UCSD-AML1 (cell line): ENCODE data around the gene KTI12.
"Not testable (repeated sequence)": the region's sequence is repeated elsewhere in the genome, so short reads cannot be mapped to it uniquely, and the experiment has no call there.

Experiments used
- DNase-seq: peaks from one replicate; lab custom pipeline; 2025; ENCODE audit not compliant: unreplicated experiment; lab: John Stamatoyannopoulos, UW

KTI12 gene, protein sequence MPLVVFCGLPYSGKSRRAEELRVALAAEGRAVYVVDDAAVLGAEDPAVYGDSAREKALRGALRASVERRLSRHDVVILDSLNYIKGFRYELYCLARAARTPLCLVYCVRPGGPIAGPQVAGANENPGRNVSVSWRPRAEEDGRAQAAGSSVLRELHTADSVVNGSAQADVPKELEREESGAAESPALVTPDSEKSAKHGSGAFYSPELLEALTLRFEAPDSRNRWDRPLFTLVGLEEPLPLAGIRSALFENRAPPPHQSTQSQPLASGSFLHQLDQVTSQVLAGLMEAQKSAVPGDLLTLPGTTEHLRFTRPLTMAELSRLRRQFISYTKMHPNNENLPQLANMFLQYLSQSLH

DNA sequence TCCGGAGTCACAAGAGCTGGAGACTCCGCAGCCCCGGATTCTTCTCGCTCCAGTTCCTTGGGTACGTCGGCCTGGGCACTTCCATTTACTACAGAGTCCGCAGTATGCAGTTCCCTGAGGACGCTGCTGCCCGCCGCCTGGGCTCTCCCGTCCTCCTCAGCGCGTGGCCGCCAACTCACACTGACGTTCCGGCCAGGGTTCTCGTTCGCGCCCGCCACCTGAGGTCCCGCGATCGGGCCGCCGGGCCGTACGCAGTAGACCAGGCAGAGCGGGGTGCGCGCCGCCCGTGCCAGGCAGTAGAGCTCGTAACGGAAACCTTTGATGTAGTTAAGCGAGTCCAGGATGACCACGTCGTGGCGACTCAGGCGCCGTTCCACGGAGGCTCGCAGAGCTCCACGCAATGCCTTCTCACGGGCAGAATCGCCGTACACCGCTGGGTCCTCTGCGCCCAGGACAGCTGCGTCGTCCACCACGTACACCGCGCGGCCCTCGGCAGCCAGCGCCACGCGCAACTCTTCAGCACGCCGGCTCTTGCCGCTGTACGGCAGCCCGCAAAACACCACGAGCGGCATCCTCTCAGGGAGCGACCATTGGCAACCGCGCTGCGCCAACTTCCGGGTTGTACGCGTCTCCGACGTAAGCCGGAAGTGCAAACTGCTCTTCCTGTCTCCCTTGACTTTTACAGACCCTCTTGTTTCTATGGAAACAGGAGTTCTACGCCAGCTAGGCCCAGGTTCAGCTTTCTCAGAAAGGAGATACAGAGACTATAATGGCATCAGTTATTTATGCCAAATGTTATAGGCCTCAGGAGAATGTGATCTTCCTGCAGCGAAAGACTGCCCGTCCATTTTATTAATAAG, at the start of gene KTI12:
Gene KTI12, minus strand, starts transcription at position 621 of the 860 bp plus-strand sequence. Its CDS starts 49 bp downstream, at position 572.
- peak; percentile 85 for DNase-seq

DNA sequence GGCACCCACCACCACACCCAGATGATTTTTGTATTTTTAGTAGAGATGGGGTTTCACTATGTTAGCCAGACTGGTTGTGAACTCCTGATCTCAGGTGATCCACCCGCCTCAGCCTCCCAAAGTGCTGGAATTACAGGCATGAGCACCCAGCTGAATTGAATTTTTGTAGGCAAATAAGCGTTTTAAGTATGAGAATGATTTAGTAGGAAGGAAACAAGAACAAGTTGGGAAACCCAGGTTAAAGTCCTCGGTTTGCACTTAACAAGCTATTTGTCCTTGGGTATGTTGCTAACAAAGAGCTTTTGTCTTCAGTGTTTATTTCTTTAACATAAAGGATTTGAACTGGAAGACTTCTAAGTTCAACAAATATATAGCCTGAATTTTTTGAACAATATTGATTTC, 46.4 kb upstream of the KTI12 start:
- DNase-seq: no peak

DNA sequence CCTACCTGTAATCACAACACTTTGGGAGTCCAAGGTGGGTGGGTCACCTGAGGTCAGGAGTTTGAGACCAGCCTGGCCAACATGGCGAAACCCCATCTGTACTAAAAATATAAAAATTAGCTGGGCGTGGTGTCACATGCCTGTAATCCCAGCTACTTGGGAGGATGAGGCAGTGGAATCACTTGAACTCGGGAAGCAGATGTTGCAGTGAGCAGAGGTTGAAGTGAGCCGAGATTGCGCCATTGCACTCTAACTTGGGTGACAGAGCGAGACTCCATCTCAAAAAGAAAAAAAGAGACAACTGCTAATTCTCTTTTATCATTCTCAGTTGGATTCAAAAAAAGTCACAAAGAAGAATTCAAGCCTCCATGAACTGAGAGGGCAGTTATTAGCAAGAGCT, 43.7 kb upstream of the KTI12 start:
- DNase-seq: not testable (repeated sequence)

DNA sequence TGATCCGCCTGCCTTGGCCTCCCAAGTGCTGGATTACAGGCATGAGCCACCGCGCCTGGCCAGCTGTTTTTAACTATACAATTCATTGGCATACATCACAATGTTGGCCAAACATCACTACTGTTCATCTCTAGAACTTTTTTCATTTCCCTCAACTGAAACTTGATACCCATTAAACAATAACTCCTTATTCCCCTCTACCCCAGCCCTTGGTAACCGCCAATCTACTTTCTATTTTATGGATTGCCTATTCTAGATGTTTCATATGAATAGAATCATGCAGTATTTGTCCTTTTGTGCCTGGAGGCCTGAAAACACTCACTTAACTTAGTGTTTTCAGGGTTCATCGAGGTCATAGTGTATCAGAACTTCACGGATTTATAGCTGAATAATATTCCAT, 38.7 kb upstream of the KTI12 start:
- no peak for DNase-seq

DNA sequence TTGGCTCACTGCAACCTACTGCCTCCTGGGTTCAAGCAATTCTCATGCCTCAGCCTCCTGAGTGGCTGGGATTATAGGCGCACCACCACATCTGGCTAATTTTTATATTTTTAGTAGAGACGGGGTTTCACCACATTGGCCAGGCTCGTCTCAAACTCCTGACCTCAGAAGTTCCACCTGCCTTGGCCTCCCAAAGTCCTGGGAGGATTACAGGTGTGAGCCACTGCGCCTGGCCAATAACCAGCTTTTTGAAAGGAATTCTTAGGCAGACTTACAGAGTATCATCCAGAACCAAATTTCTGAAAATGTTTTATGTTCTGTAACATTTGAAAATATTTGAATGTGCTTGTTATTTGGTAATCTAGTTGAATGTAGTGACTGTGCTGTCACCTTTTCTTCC, 37.1 kb upstream of the KTI12 start:
- DNase-seq: no peak

DNA sequence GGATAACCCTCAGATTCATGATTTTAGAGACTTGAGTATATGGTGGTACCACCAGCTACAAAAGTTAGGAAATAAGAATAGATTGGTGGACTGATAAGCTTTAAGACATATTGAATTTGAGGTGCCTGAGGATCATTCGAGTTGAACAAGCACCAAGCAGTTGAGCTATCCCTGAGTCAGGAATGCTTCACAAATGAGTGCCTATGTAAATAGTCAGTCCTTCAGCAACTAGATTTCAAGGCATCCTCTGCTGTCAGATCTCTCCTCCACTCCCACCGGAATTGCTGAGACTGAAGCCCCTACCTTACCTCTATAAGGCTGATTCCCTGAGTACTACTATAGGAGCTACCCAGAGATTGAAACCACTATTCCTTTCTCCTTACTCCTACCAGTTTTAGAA, 29.6 kb upstream of the KTI12 start:
- no peak for DNase-seq

DNA sequence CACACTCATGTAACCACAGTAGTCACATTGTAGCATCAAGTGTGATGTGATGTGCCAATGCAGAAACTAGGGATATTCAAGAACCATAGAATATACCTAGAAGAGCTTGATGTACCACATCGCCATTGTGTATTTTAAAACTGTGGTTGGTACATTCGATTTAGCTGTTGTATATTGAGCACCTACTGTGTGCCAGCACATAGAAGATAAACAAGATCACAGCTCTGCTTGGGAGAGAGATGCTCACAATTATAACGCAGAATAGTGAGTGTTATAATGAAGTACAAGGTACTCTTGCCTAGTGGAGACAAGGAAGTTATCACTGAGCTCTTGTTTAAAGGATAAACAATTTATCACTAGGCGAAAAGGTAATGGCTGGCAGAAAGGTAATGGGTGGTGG, 27.2 kb upstream of the KTI12 start:
- no peak for DNase-seq

DNA sequence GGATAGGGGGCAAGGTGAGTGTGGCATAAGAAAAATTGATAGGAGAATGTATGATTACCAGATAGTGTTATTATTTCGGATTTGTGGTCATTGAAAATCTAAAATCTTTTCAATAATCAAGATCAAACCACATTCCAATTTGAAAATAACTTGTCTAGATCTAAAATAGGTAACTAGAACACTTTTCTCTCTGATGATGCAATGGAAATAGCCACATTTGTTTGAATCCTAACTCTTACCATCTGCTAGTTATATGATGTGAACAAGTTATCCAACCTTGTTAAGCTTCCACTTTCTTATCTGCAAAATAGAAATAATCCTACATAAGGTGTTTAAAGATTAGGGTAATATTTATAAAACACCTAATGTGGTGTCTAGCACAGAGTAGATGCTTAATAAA, 26.3 kb upstream of the KTI12 start:
- no peak for DNase-seq

DNA sequence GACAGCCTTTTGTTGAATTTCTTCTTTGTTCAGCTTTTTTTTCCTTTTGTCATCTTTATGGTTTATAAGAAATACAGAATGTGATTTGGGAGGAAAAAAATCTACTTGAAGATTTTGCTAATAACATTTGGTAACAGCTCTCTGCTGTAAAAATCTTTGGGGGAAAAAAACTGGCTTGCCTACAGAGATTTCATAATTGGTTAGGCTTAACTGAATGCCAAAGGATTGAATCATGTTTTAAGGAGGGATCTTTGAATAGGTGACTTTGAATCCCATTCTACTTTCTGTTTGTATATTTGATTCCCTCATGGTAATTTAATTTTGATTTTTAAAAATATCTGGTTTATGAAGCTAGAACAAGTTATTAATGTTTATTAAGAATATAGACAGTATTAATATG, 25.7 kb upstream of the KTI12 start:
- DNase-seq: no peak

DNA sequence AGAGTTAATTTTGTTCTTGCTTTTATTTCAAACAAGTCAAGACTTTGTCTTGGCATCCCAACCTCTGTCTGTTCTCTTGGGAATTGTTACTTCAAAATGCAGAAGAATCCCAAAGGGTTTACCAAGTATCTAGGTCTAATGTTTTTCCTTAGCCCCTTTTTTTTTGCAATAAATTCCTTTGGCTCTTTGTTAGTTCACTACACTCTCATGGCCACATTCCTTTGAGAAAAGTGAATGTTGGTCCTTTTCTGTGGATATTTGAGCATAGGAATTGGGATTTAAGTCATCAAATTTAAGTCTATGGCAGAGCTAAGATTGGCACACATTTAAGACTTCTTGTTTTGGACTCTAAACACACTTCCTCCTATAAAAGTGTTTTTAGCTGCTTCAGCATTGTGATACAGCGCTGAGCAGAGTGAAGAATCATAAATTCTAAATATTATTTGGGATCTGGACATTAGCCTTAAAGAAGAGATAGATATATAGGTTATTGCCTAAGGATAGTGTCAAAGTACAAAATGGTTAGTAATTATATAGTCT, 24.3 kb upstream of the KTI12 start:
- no peak for DNase-seq

DNA sequence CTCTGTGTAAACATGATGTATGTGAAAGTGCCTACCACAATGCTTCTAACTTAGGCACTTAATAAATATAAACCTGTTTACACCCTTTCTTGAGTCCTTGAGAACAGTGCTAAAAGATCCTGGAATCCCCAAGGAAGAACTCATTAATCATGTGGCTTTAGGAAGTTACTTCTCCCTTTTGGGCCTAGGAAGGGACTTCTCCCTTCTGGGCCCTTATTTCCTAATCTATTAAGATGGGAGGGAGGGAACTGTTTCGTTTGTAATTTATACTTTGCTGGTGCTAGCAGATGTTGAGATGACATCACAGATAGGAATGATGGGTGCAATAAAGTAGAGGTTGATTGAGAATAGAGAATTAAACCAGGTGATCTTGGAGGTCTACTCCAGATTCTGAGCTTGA, 23.6 kb upstream of the KTI12 start:
- no peak for DNase-seq

DNA sequence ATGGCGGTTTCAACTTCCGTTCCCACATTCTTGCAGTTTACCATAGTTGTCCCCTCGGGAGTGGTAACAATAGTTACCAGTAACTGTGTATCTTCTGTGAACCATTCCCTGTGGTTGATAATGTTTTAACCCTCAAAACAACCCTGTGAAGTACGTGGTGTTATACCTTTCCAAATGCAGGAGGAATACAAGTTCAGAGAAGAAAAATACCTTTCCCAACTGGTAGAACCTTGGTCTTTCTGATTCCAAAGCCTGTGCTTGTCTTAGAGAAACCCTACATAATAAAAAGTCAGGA, 23.3 kb upstream of the KTI12 start:
- DNase-seq: no peak

DNA sequence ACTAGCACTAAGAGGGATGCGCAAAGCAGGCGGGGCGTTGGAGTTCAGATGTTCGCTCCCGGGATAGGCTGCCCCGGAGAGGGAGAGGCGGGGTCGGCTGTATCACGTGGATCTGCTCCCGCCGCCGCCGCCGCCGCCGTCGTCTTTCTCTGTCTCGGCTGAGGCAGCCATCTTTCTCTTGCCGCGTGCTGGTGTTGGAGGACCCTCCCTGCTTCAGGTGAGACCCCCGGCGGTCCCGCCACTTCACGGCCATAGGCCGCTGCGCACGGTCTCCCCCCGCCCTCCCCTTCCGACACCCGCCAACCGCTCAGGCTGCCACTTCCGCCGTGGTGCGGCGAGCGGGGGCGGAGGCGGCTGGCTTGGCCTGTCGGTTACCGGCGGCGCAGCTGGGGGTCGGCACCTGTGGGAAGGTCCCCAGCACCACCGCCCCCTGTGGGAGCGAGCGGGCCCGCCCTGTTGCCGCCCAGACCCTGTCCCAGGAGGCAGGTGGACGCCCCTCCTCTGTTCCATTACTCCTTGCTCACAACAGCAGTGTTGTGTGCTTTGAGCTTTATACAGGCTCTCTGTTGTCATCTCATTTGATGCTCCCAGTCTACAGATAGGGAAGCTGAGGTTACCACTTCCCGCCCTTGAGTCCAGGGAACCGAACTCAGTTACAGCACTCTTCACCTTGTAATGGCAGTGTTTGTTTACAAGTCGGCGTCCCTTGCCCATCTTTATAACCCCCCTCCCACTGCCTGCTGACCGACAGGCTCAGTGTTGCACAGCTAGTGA, 22.7 kb upstream of the KTI12 start, which contains the start of gene BTF3L4:
Gene BTF3L4, plus strand, starts transcription at position 133 of the 774 bp plus-strand sequence. CDS start 3,553 bp downstream, outside the sequence.
- peak; percentile 92 for DNase-seq

DNA sequence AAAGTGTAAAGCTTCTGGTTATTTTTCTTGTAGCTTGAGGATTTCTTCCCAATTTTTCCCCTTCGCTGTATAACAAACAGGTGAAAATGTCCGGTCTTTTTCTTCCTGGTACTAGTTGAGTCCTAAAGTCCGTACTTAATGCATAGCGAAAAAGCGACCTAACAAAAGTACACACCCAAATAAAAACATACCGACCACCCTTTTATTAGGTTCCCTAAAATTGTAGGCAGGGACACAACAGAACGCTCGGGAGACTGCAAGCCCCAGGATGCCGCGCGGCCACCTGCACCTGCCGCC, 22.2 kb upstream of the KTI12 start:
- no peak for DNase-seq

DNA sequence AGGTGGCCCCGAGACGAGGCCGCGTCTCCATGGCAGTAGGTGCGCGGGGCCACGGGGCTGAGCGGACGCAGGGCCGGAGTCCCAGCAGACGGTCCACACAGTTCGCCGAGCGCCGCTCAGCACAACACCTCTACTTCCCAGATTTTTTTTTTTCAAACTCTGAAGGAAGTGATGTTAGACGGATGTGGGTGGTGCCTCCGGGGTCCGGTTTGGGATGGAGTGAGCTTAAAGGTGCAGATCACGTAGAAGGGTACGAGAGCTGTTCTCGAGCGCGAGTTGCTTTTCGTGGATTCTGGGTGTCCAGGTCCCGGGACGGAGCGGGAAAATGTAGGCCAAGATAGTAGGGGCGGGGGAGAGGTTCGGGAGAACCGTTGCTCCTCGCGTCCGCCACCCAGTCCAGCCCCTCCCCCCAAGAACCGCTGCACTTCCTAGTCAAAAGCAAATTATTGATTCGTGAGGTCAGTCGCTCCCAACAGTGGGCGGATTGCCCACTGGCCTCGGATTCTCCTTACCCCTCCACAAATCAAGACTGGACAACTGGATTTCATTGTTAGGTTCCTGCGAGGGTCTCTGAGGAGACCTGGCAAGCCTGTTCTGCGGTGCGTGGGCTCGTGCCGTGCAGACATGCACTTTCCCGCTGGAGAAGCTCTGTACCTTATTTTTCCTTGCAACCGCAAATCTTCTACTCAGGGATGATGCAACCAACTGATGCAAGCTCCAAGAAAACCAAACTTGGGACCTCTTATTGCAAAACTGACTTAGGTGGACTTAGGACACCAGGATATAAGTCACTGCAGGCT, 21.7 kb upstream of the KTI12 start, which contains the start of gene TXNDC12:
Gene TXNDC12, minus strand, starts transcription at position 126 of the 800 bp plus-strand sequence. Its CDS starts 95 bp downstream, at position 31.
- DNase-seq: peak; percentile 86

DNA sequence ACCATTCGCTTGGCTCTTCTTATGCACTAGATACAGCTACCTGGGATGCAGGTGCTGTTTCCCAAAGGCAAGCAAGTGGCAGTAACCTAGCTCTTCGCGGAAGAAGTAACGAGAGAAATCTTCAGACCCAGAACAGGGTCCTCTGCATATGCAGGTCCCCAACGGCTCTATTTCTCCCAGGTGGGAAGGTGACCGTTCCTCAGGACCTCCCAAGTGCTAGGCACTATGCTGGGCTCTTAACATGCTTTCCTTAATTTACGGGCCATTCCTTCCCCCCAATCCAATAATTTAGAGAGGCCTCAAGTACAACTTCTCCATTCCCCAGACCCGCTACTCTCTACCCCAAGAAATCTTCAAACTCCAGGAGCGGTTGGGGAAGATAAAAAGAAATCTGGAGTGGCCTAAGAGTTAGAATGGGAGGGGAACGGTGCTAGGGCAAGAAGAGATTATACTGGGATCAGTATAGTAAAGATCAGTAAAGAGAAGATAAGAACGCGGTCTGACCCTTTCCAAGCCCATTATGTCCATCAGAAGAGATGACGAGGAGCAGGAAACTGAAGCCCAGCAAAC, 21.0 kb upstream of the KTI12 start:
- peak; percentile 19 for DNase-seq

DNA sequence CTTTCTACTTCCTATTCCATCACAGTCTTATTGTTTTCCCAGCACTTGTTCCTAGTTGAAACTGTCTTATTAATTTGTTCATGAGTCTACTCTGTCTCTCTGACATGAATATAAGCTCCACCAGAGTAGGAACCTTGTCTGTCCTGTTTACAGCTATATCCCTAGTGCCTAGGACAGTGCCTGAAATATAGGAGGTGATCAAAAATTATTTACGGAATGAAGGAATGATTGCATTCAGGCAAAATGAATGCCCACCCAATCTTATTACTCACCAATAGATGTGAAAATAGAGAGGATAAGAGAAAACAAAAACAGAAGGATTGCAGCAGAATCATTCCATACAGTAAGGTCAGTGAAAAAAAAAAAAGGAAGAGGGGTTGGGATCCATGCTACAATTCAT, 20.3 kb upstream of the KTI12 start:
- DNase-seq: no peak

DNA sequence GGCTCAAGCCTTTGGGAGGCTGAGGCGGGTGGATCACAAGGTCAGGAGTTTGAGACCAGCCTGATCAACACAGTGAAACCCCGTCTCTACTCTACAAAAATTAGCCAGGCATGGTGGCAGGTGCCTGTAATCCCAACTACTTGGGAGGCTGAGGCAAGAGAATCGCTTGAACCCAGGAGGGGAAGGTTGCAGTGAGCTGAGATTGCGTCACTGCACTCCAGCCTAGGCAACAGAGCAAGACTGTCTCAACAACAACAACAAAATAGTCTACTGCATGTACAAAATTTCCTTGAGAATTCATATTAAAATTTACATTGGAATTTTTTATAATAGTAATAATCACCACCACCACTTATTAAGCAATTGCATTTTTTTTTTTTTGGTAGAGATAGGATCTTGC, 15.7 kb upstream of the KTI12 start:
- DNase-seq: not testable (repeated sequence)

DNA sequence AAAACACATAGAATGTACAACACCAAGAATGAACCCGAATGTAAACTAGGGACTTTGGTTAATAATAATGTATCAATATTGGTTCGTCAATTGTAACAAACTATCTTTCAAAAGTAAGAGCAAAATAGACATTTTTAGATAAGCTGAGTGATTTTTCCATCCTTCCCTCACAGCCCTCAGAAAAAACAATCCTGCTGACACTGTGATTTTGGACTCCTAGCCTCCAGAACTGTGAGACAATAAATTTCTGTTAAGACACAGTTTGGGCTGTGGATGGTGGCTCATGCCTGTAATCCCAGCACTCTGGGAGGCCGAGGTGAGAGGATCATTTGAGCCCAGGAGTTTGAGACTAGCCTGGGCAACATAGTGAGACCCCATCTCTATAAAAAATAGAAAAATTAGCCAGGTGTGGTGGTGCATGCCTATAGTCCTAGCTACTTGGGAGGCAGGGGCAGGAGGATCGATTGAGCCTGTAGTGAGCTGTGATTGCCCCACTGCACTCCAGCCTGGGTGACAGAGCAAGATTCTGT, 12.1 kb upstream of the KTI12 start:
- DNase-seq: not testable (repeated sequence)

DNA sequence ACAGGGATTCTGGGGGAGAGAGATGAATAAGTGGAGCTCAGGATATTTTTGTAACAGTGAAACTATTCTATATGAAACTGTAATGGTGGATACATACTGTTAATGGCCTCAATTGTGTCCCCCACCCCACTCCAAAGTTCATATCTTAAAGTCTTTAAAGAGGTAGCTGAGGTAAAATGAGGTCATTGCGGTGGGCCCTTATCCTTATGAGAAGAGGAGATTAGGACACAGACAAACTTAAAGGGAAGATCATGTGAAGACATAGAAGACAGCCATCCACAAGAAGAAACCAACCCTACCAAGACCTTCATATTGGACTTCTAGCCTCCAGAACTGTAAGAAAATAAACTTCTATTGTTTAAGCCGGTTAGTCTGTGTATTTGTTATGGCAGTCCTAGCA, 11.6 kb upstream of the KTI12 start:
- no peak for DNase-seq
